HG03108 (cell line): ENCODE results near the gene HSPA4.

Experiments
- ATAC-seq: cut with Tn5 transposase; IDR thresholded peaks from one replicate; pipeline ENCODE4 v1.9.1; 2021; ENCODE audit warnings: moderate library complexity; ENCODE audit not compliant: unreplicated experiment

Gene HSPA4

GRCh38 chr5:133154274-133155075, 102.7 kb downstream of the HSPA4 start:
- ATAC-seq: no peak

GRCh38 chr5:133155326-133155969, 103.6 kb downstream of the HSPA4 start:
- no peak for ATAC-seq
